Heart right ventricle (tissue), 16 donors: ENCODE measurements around the gene NRSN1. TPM values are rescaled to one million over a fixed set of nuclear protein-coding genes. Genes with fewer than 3 reads are reported as not detected.

ENCODE experiments used
- ATAC-seq, 8 donors: fragments of 200-7000 bp; cut with Tn5 transposase; one replicate each; pipeline ENCODE4 v1.9.1; 2020; ENCODE audit warnings: mild to moderate bottlenecking in 8 of 8, moderate library complexity in 8 of 8, moderate number of reproducible peaks in 1 of 8
- DNase-seq, 2 donors: peaks; one replicate each; pipeline ENCODE4 v3.0.0-alpha.2; 2020
- H3K27ac ChIP-seq, 10 donors: fragments of 200-600 bp; sonication (generic) in 2 of 10; one replicate each; pipeline versions ENCODE4 v1.5.0 to v1.8.0; 2020 to 2022; ENCODE audit warnings: mild to moderate bottlenecking in 3 of 10
- H3K27me3 ChIP-seq, 7 donors: fragments of 200-600 bp; one replicate each; pipeline ENCODE4 v1.8.0; 2021 to 2022; ENCODE audit warnings: mild to moderate bottlenecking in 2 of 7
- H3K36me3 ChIP-seq, 9 donors: fragments of 200-600 bp; sonication (generic) in 1 of 9; one replicate each; pipeline versions ENCODE4 v1.5.0 to v1.8.0; 2020 to 2022; ENCODE audit warnings: mild to moderate bottlenecking in 2 of 9
- H3K4me1 ChIP-seq, 9 donors: fragments of 200-600 bp; sonication (generic) in 1 of 9; one replicate each; pipeline versions ENCODE4 v1.5.0 to v1.8.0; 2020 to 2022; ENCODE audit warnings: mild to moderate bottlenecking in 4 of 9
- H3K4me3 ChIP-seq, 10 donors: fragments of 200-600 bp; sonication (generic) in 2 of 10; one replicate each; pipeline versions ENCODE4 v1.5.0 to v1.8.0; 2020 to 2022; ENCODE audit warnings: mild to moderate bottlenecking in 7 of 10, moderate library complexity in 2 of 10
- H3K9me3 ChIP-seq, 11 donors: fragments of 200-600 bp in 10 of 11; sonication (generic) in 2 of 11; one replicate each; pipeline versions ENCODE4 v1.5.0 to v1.8.0; 2013 to 2022; ENCODE audit warnings: mild to moderate bottlenecking in 2 of 11, control low read depth in 1 of 11, moderate library complexity in 1 of 11
- CTCF ChIP-seq, 9 donors: fragments of 200-600 bp; sonication (generic) in 2 of 9; IDR thresholded peaks; one replicate each; pipeline versions ENCODE4 v1.5.0 to v1.8.0; 2021 to 2022; ENCODE audit warnings: antibody characterized with exemption in 9 of 9, mild to moderate bottlenecking in 5 of 9, moderate library complexity in 1 of 9
- WGBS, 2 donors: extraction: QIAGEN DNeasy Blood & Tissue Kit; methylation state at CpG; one replicate each; pipeline ENCODE4 v1.1.7; 2013; ENCODE audit warnings: inconsistent platforms in 1 of 2; 5-methylcytosine and 5-hydroxymethylcytosine counted together
- intact Hi-C, 10 donors: fragments of 100-400 bp; cut with DNase I; formaldehyde crosslinking; loops; one replicate each; pipeline versions ENCODE4 v1.11.1 to v1.14.2; 2022
- long read RNA-seq, 3 donors: library from polyadenylated mRNA; unstranded; transcript quantifications; one replicate each; pipeline ENCODE4 v2.0.0, GENCODE V29; 2020 to 2021
- polyA plus RNA-seq, 2 donors: library from polyadenylated mRNA; stranded (reverse); fragments of 200-250 nt; gene quantifications; one replicate each; pipeline ENCODE4 v1.2.3, GENCODE V29; 2013
- total RNA-seq, 10 donors: library from RNA; stranded (reverse); fragmentation: NEBNext Ultra II Directional in 3 of 10; extraction: Animal tissue kit (Norgen Biotek cat#: 25700) in 3 of 10; gene quantifications; one replicate each; pipeline versions ENCODE4 v1.2.1 to v1.2.4, GENCODE V29; 2021 to 2023
- donor health status: Arrhythmogenic right ventricular cardiomyopathy.
- donor health status: ischemic (EF 13 %, LVEDD 7.1; RV severe dilation, severe dysfunction).
- donor health status: healthy with polysubstance abuse.
- donor health status: DM: no; HTN: yes; CAD: no.
- donor health status: DM: no; HTN: no; CAD: no.
- donor health status: ischemic (EF 25% LVEDD 6.9; RV normal size, moderate dysfunction).
- donor health status: ischemic (EF 25% LVEDD 5.7; RV mildly dilated, moderate dysfunction).
- donor health status: healthy.
- donor health status: DM: yes; HTN: yes; CAD: no.
- donor health status: Ischemic cardiomyopathy.
- donor health status: ischemic (EF 35%, LVEDD 5.7; RV mildly dilated, moderate dysfunction).
- donor health status: nonischemic (EF 11% LVEDD 7.7; RV severe dilation, severe dysfunction).
- donor health status: DM: yes; HTN: yes; CAD: no.
- donor health status: PGD.
- donor health status: ischemic (EF 29% LVEDD 5.4; RV normal size, mild dysfunction).
- donor health status: nonischemic (EF 23%, LVEDD 6.1; RV moderate dilation, normal function).

NRSN1 gene
- not detected for total RNA-seq
- not detected for polyA plus RNA-seq
- long read RNA-seq, donor 1: 0 reads
- long read RNA-seq, donor 2: 0 reads
- long read RNA-seq, donor 3: 0 reads

DNA sequence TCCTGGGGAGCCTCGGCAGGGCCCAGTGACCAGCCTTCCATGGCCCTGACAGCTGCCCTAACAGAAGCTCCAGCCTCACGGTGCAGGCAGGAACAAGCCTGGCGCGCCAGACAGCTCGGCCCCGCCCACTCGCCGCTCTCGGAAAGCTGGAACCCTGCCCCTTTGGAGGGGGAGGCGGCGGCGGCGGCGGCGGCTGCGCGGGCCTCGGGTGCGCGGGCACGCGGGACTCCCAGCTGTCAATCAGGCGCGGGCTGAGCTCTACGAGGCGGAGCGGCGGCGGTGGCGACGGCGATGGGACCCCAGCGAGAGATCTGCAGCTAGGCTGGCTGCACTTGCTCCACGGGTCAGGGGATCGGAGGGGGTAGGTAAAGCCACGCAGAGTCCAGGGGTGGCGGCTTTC, at the start of gene NRSN1:
TSS of gene NRSN1 (plus strand) at position 236 of the 400 bp plus-strand sequence. CDS start 8,113 bp downstream, outside the sequence.
- Histone ChIP-seq H3K9me3 (no peaks in the 10 kb centered on the region), H3K27me3 (peaks cover 0 to 36% (median 20%) of the 10 kb centered on the region in 7 donors), H3K4me3 (no peak within 1 kb of the TSS), H3K27ac (no peak within 1 kb of the TSS), H3K36me3 (no peaks in the 10 kb centered on the region), H3K4me1 (no peaks in the 10 kb centered on the region)
- WGBS, 2 donors: 2 to 3% methylated on average over 34 to 37 of the region's 37 CpGs
- TF ChIP-seq CTCF (IDR thresholded peaks at IDR 0.05): no peak
- ATAC-seq (peak in 1 of 8 donors; percentile 20), DNase-seq (no peak)
- intact Hi-C loops: no loop called here

DNA sequence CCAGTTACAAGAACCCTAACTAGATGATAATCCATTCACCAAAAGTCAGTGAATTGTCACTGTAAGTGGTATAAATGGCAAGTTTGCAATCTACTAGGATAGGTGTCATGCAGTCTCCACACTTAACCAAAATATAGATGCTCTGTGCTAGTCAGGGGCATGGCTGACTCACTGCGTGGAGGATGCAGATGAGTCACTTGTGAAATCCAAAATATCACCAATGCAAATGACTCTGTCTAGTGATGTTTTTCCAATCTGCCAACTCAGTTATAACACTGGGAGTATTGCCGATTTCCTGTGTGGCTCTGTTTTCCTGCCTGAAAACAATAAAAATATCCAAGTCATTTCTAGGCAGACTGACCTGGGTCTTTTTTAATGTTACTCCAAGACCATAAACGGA, 47.8 kb upstream of the NRSN1 start:
- intact Hi-C loops: no loop called here
- Histone ChIP-seq H3K4me1 (no peaks in the 10 kb centered on the region), H3K9me3 (peaks cover 0 to 9% (median 0%) of the 10 kb centered on the region in 11 donors), H3K27me3 (no peaks in the 10 kb centered on the region), H3K4me3 (no peak overlapping the region), H3K27ac (no peak overlapping the region), H3K36me3 (no peaks in the 10 kb centered on the region)
- DNase-seq (no peak), ATAC-seq (no peak)
- 58 to 71% methylated on average over 3 of the region's 3 CpGs for WGBS, 2 donors
- no peak for TF ChIP-seq CTCF (IDR thresholded peaks at IDR 0.05)

DNA sequence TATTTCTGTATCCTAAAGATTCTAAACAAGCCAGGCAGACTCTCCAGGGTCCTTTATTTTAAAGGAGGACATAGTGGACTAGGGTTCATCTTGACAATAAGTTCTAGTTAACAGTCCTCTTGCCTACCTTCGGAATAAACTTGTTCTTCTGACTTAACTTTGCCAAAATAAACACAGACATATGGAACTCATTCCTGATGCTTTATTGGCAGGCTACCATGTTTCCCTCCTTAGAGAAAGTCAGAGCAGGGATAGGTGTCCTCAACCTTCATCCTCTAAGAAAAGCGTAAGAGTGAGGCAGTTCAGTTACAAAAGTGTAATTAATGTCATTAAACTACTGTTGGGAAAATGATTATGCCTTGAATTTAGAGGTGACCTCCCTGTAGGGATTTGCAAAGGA, 46.9 kb upstream of the NRSN1 start:
- Histone ChIP-seq H3K4me1 (no peaks in the 10 kb centered on the region), H3K4me3 (no peak overlapping the region), H3K9me3 (peaks cover 0 to 9% (median 0%) of the 10 kb centered on the region in 11 donors), H3K27me3 (no peaks in the 10 kb centered on the region), H3K36me3 (no peaks in the 10 kb centered on the region), H3K27ac (no peak overlapping the region)
- no peak for TF ChIP-seq CTCF (IDR thresholded peaks at IDR 0.05)
- no peak for ATAC-seq
- intact Hi-C loops: no loop called here
- WGBS, 2 donors: 69 to 74% methylated on average over 2 of the region's 2 CpGs
- no peak for DNase-seq

DNA sequence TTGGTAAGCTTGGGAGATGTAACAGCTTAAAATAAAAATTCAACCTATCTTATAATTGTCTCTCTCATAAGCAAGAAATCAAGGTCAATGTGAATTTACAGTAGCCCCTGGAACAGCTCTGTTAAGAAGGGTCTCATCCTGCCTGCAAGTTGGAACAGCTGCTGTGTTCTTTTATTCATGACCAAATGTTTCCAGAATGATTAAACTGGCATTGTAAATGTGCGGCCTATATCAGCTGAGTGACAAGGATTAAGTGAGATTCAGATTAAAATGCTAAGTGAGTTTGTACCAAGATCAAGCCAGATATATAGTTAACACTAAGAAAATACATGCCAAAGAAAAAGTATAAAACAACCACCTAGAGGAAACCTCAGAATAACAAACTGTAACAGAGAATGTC, 45.3 kb upstream of the NRSN1 start:
- Histone ChIP-seq H3K36me3 (no peaks in the 10 kb centered on the region), H3K27me3 (no peaks in the 10 kb centered on the region), H3K27ac (no peak overlapping the region), H3K9me3 (peaks cover 0 to 9% (median 0%) of the 10 kb centered on the region in 11 donors), H3K4me1 (no peaks in the 10 kb centered on the region), H3K4me3 (no peak overlapping the region)
- no peak for TF ChIP-seq CTCF (IDR thresholded peaks at IDR 0.05)
- DNase-seq: no peak
- no peak for ATAC-seq
- intact Hi-C loops: no loop called here
- 39 to 40% methylated on average over 1 of the region's 1 CpG for WGBS, 2 donors
